ENCODE results near the gene SYT2.
"Not testable (repeated sequence)": the region's sequence is repeated elsewhere in the genome, so short reads cannot be mapped to it uniquely, and the experiment has no call there.

Gene SYT2

GRCh38 chr1:202620036-202620435, 90.2 kb downstream of the SYT2 start:
- DNase-seq, result not testable (repeated sequence)

GRCh38 chr1:202619505-202619904, 90.7 kb downstream of the SYT2 start:
- no peak for DNase-seq

GRCh38 chr1:202619012-202619411, 91.2 kb downstream of the SYT2 start:
- not testable (repeated sequence) for DNase-seq

DNA sequence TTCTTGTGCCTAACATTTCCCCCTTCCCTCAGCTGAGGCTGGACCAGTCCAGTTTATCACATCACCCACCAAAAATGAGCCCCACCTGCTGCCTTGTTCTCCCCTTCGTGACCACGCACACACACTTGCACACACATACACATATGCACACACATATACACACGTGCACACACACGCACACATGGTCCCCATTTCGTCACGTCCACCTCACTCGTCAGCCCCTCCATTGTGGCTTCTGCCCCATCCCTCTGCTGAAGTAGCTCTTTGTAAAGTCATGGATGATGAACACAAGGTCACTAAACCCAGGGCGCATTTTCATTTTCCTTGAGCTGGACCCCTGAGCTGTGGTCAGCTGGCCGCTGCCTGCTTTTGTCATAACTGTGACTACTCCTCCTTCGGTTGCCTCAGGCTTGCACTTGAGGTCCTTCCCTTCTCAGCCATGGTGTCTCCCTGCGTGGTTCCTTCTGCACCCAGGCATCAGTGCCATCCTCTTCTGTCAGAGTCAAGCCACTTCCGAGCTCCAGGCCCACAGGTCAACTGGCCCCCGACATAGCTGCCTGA, 93.8 kb downstream of the SYT2 start:
- no peak for DNase-seq

GRCh38 chr1:202615501-202616354, 94.5 kb downstream of the SYT2 start:
- DNase-seq, result no peak

DNA sequence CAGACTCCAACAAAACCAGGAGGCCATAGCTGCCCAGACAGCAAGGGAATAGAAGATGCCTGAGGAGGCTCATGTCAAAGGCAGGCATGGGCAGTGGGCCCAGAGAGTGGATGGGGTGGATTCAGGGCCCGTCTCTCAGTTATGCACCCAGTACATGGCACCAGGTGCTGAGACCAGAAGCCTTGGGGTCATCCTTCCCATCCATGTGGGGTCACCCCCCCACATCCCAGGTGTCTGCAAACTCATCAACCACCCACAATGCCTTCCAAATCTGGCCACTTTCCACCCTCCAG, 95.1 kb downstream of the SYT2 start:
- DNase-seq, result not testable (repeated sequence)

DNA sequence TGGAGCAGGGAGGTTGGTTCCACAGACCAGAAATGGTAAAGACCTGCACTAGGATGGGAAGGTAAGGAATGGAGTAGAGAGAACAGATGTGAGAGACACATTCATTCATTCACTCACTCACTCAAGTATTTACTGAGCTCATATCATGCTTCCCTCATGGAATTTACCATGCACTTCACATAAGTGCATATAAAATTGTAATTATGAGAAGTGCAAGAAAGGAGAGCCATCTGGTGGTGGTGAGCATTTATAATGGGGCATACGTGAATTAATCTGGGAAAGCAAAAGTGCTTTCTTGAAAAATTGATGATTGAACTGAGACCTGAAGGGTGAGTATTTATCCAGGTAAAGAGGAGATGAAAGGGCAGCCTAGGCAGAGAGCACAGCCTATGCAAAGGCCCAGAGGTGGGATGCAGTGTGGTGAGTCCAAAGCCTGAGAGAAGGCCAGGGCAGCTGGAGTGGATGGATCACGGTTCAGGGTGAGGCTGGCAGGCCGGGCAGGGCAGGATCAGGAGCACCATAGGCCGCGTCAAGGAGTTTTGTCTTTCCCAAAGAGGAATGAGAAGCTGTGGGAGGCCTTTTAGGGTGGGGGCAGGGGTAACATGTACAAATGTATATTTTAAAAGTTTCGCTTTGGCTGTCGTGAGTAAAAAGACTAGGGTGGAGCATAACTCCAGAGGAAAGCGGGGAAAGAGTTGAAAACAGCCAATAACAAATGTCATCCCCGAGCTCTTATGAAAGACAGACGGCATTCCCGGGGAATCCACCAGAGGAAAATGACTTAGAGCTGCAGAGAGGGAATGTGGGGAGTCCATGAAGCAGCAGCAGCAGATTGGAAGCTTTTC, 95.7 kb downstream of the SYT2 start:
- not testable (repeated sequence) for DNase-seq

DNA sequence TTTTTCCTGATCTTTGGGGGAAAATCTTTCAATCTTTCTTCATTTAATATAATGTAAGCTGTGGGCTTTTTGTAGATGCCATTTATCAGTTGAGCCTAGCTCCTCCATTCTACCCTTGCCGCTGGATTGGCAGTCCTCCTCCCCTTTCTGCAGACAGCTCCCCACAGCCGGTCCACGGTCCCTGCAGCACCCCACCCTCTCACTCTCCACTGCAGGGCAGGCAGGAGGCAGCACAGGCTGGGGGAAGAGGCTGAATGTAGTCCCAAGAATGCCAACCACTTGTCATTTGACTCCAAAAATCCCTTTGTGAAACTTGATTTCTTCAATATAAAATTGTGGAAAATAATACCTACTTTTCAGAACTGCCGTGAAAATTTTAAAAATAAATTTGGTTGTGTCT, 96.7 kb downstream of the SYT2 start:
- no peak for DNase-seq

- DNase-seq, result not testable (repeated sequence)
Observed at GRCh38 chr1:202612036-202612435, 98.2 kb downstream of the SYT2 start.

- DNase-seq, result no peak
Observed at GRCh38 chr1:202605515-202605914, 104.7 kb downstream of the SYT2 start.

DNA sequence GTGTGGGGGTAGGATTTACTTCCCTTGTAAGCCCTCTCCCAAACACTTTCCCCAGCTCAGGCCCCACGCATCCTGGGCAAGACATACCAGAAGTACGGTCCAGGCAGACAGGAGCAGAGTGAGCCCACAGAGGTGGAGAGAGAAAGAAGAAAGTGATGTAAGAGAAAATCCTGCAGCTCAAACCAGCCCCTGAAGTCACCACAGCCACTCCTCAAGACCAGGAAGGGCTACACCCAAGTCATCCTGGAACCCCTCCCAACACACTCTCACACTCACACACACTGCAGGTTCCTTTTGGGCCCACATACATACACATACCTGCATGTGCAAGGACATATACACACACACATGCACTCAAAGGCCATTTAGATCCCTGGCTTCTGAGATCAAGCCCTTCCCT, 106.8 kb downstream of the SYT2 start:
- DNase-seq, result no peak

DNA sequence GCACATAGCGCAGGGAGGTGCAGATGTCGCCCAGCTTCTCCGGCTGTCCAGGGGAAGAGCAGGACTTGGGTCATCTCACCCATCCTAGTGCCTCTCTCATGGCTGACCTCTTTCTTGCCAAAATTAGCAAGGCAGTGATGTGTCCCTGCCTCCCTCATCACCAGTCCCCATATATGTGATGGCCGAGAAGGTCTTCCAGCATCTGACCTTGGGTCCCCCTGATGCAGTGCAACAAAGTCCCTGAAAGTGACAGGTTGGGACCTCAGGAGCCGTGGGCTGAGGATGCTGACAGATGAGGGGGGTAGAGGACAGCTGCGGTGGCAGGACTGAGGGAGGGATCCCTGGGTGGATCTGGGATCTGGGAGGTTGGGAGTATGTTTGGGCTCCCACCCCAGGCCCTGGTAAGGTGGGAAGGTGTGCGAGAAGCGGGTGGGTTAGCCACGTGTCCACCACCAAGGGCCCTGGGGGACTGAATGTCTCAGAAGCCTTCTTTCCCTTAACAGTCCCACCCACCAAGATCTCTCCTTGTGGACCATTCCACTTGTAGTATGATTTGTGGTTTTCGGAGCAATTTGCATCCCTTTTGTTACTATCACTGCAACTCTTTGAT, 109.7 kb downstream of the SYT2 start:
- DNase-seq, result no peak

- DNase-seq, result peak in 1 of 5 donors; percentile 34
Observed at GRCh38 chr1:202599669-202600431, 110.4 kb downstream of the SYT2 start.

DNA sequence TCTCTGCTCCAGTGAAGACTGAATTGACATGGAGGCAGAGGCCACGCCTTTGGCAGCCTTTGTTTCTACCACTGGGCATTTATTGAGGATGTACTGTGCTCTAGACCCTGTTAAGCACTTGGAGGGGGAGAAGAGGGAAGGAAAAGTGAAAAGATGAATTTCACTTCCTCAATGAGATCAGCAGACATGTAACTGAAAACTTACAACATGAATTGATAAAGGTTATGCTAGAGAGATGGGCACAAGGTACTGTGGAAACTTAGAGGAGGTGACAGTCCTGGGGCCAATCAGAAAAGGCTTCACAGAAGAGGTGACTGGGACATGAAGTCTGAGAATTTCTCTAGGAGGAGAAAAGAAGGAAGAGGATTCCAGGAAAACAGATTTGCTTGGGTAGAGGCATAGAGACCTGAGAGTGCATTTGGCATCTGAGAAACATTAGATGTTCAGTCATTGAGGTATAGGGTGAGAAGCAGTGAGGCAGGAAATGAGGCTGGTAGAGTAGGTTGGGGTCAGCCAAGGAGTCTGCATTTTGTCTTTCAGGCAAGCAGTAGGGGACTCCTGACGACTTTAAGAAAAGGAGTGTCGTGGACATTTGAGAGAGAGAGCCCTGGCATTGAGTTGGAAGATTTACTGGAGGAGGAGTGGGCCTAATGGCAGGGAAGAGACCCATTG, 113.0 kb downstream of the SYT2 start:
- no peak for DNase-seq

DNA sequence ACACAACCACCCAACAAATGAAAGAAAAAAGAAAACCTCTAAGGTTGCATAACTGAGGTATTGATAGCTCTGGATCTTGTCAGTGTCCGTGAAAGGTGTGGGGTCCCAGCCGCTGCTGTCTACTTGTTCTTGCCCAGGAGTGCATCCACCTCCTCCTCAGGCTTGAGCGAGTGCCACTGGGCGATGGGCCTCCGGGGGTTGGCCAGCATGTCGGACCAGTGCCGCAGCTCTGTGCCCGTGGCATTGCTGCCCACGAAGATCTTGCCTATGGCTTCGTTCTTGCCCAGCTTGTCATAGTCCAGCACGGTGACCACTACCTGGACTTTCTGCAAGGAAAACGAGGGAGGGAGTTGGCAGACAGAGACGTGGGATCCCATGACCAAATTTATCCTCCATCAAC, 113.6 kb downstream of the SYT2 start:
- no peak for DNase-seq

- DNase-seq, result no peak
Observed at GRCh38 chr1:202593845-202594244, 116.4 kb downstream of the SYT2 start.

- no peak for DNase-seq
Observed at GRCh38 chr1:202592146-202592545, 118.1 kb downstream of the SYT2 start.

GRCh38 chr1:202591515-202591914, 118.7 kb downstream of the SYT2 start:
- DNase-seq, result no peak

- DNase-seq, result no peak
Observed at GRCh38 chr1:202590975-202591411, 119.3 kb downstream of the SYT2 start.

DNA sequence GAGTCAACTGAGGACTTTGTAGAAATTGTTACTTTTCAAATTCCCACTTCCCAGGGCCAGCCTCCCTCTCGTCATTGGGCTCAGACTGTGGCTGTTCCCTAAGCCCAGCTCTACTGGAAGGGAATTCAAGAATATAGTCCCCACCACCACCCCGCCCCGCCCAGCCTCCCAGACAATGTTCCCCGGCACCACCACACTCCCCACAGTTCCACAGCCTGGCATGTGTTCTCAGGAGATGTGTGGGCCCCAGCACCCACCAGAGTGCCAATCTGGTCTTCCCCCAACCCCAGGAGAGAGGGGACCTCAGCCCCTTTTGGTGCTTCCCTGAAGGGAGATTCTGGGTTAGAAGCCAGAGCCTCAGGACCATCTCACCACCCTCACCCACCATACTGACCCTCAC, 120.1 kb downstream of the SYT2 start:
- DNase-seq, result no peak

- DNase-seq, result no peak
Observed at GRCh38 chr1:202589190-202589930, 120.9 kb downstream of the SYT2 start.
